Cardiac muscle cell (in vitro differentiated cells and primary cell): ENCODE results near the gene NUDT6. TPM values are rescaled to one million over a fixed set of nuclear protein-coding genes. Genes with fewer than 3 reads are reported as not detected.
A peak's percentile ranks its signal among the peaks of the same experiment; 100 is the strongest.

Source experiments
- DNase-seq, 2 donors: peaks; one replicate each; pipeline versions ENCODE4 v3.0.0 to v3.0.0-alpha.2; 2010 to 2017; ENCODE audit warnings: low read depth in 1 of 2, low spot score in 1 of 2
- H3K27ac ChIP-seq: fragments of 200-600 bp; sonication (generic); 2 replicates; pipeline ENCODE4 v1.5.1; 2016
- H3K27me3 ChIP-seq: fragments of 200-600 bp; sonication (generic); 2 replicates; pipeline ENCODE4 v1.6.0; 2016; ENCODE audit warnings: control low read depth
- H3K36me3 ChIP-seq: fragments of 200-600 bp; sonication (generic); 2 replicates; pipeline ENCODE4 v1.5.1; 2016; ENCODE audit warnings: control low read depth
- H3K4me1 ChIP-seq: fragments of 200-600 bp; sonication (generic); 2 replicates; pipeline ENCODE4 v1.8.1; 2017; ENCODE audit warnings: low read depth, mild to moderate bottlenecking, mixed run types
- H3K4me3 ChIP-seq: fragments of 200-600 bp; sonication (generic); 2 replicates; pipeline ENCODE4 v1.5.1; 2016; ENCODE audit warnings: mild to moderate bottlenecking
- H3K9me3 ChIP-seq: fragments of 200-600 bp; sonication (generic); 2 replicates; pipeline ENCODE4 v1.5.1; 2017; ENCODE audit warnings: low read depth, mild to moderate bottlenecking, control low read depth
- CTCF ChIP-seq: IDR thresholded peaks from 2 replicates; pipeline ENCODE4 v1.5.1; 2012; ENCODE audit warnings: low read depth, mild to moderate bottlenecking, low read length
- polyA plus RNA-seq: library from polyadenylated mRNA; unstranded; fragments of >200 nt; fragmentation: Nextera tagmentation; extraction: Ambion mirVana; gene quantifications from 2 replicates; pipeline ENCODE4 v1.2.1, GENCODE V29; 2016
- total RNA-seq: library from RNA; depleted of rRNA; stranded (reverse); fragments of >200 nt; gene quantifications from 2 replicates; pipeline ENCODE4 v1.2.3, GENCODE V29; 2016

The NUDT6 gene
- total and polyA plus RNA-seq, 2 experiments from 2014 or later = 26.3 to 32.3 TPM

GRCh38 chr4:122960611-122961000 is 38.2 kb upstream of the NUDT6 start:
- H3K27ac ChIP-seq = no peak overlapping the region
- no peaks in the 10 kb centered on the region for H3K27me3 ChIP-seq
- H3K4me3 ChIP-seq = no peak overlapping the region
- no peaks in the 10 kb centered on the region for H3K9me3 ChIP-seq
- H3K36me3 ChIP-seq = no peaks in the 10 kb centered on the region
- no peaks in the 10 kb centered on the region for H3K4me1 ChIP-seq
- TF ChIP-seq CTCF = no peak
- DNase-seq = peak in 1 of 2 donors; percentile 22

- Histone ChIP-seq H3K27ac (no peak overlapping the region), H3K36me3 (no peaks in the 10 kb centered on the region), H3K27me3 (no peaks in the 10 kb centered on the region), H3K4me3 (no peak overlapping the region), H3K9me3 (no peaks in the 10 kb centered on the region), H3K4me1 (no peaks in the 10 kb centered on the region)
- TF ChIP-seq CTCF = no peak
- DNase-seq = peak in 1 of 2 donors; percentile 22
These were observed 37.7 kb upstream of the NUDT6 start for GRCh38 chr4:122959981-122960610.

GRCh38 chr4:122959441-122959840 is 37.0 kb upstream of the NUDT6 start:
- Histone ChIP-seq H3K27me3 (no peaks in the 10 kb centered on the region), H3K4me3 (no peak overlapping the region), H3K9me3 (no peaks in the 10 kb centered on the region), H3K36me3 (no peaks in the 10 kb centered on the region), H3K4me1 (no peaks in the 10 kb centered on the region), H3K27ac (no peak overlapping the region)
- TF ChIP-seq CTCF = no peak
- no peak for DNase-seq

GRCh38 chr4:122958505-122958904 is 36.1 kb upstream of the NUDT6 start:
- Histone ChIP-seq H3K36me3 (no peaks in the 10 kb centered on the region), H3K4me1 (no peaks in the 10 kb centered on the region), H3K27me3 (no peaks in the 10 kb centered on the region), H3K27ac (no peak overlapping the region), H3K4me3 (no peak overlapping the region), H3K9me3 (no peaks in the 10 kb centered on the region)
- no peak for DNase-seq
- no peak for TF ChIP-seq CTCF

GRCh38 chr4:122953924-122954323 is 31.5 kb upstream of the NUDT6 start:
- DNase-seq = no peak
- H3K4me3 ChIP-seq = no peak overlapping the region
- no peaks in the 10 kb centered on the region for H3K4me1 ChIP-seq
- no peaks in the 10 kb centered on the region for H3K27me3 ChIP-seq
- H3K36me3 ChIP-seq = no peaks in the 10 kb centered on the region
- no peak for TF ChIP-seq CTCF
- no peak overlapping the region for H3K27ac ChIP-seq
- no peaks in the 10 kb centered on the region for H3K9me3 ChIP-seq
